Lower leg skin (tissue), 3 donors: Measurements from ENCODE around the gene YKT6.

Experiments
- POLR2A ChIP-seq, 2 donors: fragments of 450-650 bp; IDR thresholded peaks; one replicate each; pipeline ENCODE4 v1.6.1; 2016 to 2017; ENCODE audit warnings: antibody characterized with exemption in 2 of 2, mild to moderate bottlenecking in 1 of 2, moderate library complexity in 1 of 2
- TF ChIP-seq, protein P1 (sequence below), 3 donors: fragments of 450-650 bp; IDR thresholded peaks; one replicate each; pipeline ENCODE4 v1.5.1; 2016; ENCODE audit warnings: antibody characterized with exemption in 3 of 3, mild to moderate bottlenecking in 3 of 3, moderate library complexity in 2 of 3

DNA sequence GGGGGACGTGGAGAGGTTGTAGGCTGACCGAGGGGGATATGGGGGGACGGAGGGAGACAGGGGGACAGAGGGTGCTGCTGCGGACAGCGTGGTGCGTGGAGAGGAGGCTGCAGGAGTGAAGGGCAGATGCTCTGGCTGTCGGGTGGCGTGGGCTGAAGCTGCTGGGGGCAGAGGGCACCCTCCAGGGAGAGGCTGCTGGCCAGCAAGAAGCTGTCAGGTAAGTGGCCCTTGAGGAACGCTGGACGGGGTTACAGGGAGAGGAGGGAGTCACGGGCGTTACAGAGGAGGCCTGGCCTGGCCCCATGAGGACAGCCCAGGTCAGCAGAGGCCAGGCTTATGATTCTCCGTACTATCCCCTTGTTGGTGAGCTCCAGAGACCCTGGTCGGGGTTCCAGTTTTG, 27.1 kb downstream of the YKT6 start:
- TF ChIP-seq, protein P1, sequence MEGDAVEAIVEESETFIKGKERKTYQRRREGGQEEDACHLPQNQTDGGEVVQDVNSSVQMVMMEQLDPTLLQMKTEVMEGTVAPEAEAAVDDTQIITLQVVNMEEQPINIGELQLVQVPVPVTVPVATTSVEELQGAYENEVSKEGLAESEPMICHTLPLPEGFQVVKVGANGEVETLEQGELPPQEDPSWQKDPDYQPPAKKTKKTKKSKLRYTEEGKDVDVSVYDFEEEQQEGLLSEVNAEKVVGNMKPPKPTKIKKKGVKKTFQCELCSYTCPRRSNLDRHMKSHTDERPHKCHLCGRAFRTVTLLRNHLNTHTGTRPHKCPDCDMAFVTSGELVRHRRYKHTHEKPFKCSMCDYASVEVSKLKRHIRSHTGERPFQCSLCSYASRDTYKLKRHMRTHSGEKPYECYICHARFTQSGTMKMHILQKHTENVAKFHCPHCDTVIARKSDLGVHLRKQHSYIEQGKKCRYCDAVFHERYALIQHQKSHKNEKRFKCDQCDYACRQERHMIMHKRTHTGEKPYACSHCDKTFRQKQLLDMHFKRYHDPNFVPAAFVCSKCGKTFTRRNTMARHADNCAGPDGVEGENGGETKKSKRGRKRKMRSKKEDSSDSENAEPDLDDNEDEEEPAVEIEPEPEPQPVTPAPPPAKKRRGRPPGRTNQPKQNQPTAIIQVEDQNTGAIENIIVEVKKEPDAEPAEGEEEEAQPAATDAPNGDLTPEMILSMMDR (IDR thresholded peaks at IDR 0.05), result no peak
- no peak for TF ChIP-seq POLR2A (IDR thresholded peaks at IDR 0.05)
